ENCODE data around the gene PRR23A.

The PRR23A gene

DNA sequence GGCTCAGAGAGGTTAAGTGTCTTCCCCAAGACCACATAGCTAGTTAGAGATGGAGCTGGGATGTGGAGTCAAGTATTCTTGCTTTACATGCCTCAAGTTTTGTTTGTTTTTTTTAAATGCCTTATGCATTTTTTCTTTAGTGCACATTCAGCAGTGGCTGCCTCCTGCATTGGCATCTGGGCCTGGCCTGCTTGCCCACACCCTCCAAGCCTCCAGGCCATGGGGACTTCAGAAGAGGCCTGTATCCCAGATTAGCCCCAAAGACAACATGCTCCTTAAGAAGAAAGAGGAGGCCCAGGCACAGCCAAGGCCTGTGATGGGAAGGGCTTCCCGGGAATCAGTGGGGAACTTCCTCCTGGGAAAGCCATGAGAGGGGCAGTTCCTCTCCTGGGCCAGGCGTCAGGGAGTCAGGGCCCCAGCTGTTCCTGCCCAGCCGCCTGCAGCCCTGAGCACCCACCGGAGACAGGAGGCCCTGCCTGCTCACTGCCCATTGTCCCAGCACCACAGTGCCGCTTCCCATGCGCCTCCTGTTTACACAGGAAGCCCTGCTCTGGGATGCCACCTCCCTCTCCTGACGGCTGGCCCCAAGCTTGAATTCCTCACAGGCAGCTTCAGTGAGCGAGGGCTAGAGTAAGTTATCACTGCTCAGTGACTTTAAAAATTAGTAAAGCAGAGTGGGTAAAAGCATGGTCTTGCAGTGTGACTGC, 43.1 kb downstream of the PRR23A start:
- no peak for DNase-seq (ENCODE audit: low read depth)
- TF ChIP-seq, protein P1, sequence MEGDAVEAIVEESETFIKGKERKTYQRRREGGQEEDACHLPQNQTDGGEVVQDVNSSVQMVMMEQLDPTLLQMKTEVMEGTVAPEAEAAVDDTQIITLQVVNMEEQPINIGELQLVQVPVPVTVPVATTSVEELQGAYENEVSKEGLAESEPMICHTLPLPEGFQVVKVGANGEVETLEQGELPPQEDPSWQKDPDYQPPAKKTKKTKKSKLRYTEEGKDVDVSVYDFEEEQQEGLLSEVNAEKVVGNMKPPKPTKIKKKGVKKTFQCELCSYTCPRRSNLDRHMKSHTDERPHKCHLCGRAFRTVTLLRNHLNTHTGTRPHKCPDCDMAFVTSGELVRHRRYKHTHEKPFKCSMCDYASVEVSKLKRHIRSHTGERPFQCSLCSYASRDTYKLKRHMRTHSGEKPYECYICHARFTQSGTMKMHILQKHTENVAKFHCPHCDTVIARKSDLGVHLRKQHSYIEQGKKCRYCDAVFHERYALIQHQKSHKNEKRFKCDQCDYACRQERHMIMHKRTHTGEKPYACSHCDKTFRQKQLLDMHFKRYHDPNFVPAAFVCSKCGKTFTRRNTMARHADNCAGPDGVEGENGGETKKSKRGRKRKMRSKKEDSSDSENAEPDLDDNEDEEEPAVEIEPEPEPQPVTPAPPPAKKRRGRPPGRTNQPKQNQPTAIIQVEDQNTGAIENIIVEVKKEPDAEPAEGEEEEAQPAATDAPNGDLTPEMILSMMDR (IDR thresholded peaks at IDR 0.05; ENCODE audit: low read depth, low read length), result no peak
- TF ChIP-seq, protein P2, sequence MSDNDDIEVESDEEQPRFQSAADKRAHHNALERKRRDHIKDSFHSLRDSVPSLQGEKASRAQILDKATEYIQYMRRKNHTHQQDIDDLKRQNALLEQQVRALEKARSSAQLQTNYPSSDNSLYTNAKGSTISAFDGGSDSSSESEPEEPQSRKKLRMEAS (IDR thresholded peaks at IDR 0.05; ENCODE audit: low read depth, low read length), result no peak
- TF ChIP-seq MYC (IDR thresholded peaks at IDR 0.05; ENCODE audit: low read depth, low read length), result no peak
- no peak overlapping the region for H3K4me3 ChIP-seq (ENCODE audit: low read depth, low read length)

DNA sequence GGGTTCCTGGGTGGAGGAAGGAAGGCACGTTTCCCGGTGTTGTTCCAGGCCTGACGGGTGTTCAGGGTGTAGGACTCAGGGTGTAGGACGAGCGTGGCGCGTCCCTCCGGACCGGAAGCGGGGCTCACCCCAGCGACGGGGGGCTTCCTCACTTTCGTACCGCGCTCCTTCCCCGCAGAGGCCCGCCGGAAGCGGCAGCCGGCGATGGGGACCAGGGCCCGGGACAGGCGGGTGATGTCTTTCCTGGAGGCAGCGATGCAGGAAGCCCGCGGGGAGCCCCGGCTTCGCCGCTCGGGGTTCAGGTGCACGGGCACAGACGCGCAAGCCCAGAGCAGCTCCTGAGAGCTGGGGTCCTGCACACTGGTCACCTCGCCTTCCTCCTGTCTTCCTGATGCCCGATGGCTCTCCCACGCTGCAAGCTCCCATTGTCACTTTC, 45.6 kb downstream of the PRR23A start:
- TF ChIP-seq MYC (IDR thresholded peaks at IDR 0.05; ENCODE audit: low read depth, low read length), result no peak
- TF ChIP-seq, protein P2 (IDR thresholded peaks at IDR 0.05; ENCODE audit: low read depth, low read length), result no peak
- TF ChIP-seq, protein P1 (IDR thresholded peaks at IDR 0.05; ENCODE audit: low read depth, low read length), result no peak
- no peak for TF ChIP-seq POLR2A (IDR thresholded peaks at IDR 0.05; ENCODE audit: extremely low read depth, insufficient read length)
- no peak for DNase-seq (ENCODE audit: low read depth)
- H3K4me3 ChIP-seq (ENCODE audit: low read depth, low read length), result no peak overlapping the region
